ENCODE data around the gene VAMP5. TPM values are rescaled to one million over a fixed set of nuclear protein-coding genes. Genes with fewer than 3 reads are reported as not detected.
"Not testable (repeated sequence)": the region's sequence is repeated elsewhere in the genome, so short reads cannot be mapped to it uniquely, and the experiment has no call there.

VAMP5 gene
- total RNA-seq, 2 experiments from 2014 or later = 49.7 to 51.9 TPM

GRCh38 chr2:85615413-85615728, 31.1 kb downstream of the VAMP5 start:
- intact Hi-C loops (cut with micrococcal nuclease) = loop anchor here (10.0 kb wide), 1 partner anchor 829 kb away; the partner anchor contains the start of gene KDM3A
- Mint-ChIP-seq H3K27ac (peak overlapping the region; percentile 92), H3K9me3 (no peaks in the 10 kb centered on the region), H3K36me3 (peaks cover 11% of the 10 kb centered on the region), H3K27me3 (no peaks in the 10 kb centered on the region), H3K4me3 (peak overlapping the region; percentile 96), H3K4me1 (ENCODE audit: low read depth) (peaks cover 30% of the 10 kb centered on the region)
- no peak for DNase-seq
- ChIA-PET CTCF (interaction anchor here (1.0 to 10.4 kb wide), 2 partner anchors 13 to 21 kb away, joined by 3 to 82 read pairs; no protein-coding TSS in a partner anchor), POLR2A (interaction anchor here (0.9 to 1.4 kb wide), 5 partner anchors 11 to 261 kb away, joined by 3 to 6 read pairs (median 4); partner anchors contain the start of genes ELMOD3 and RETSAT)

GRCh38 chr2:85617723-85618122, 33.5 kb downstream of the VAMP5 start:
- POLR2A ChIA-PET, DNase-seq, H3K27me3 Mint-ChIP-seq, H3K9me3 Mint-ChIP-seq: not testable (repeated sequence)
- H3K4me3 Mint-ChIP-seq = peak overlapping the region; percentile 96
- CTCF ChIA-PET = interaction anchor here (10.4 kb wide), 1 partner anchor 19 kb away, joined by 82 read pairs; no protein-coding TSS in a partner anchor
- intact Hi-C loops (cut with micrococcal nuclease) = loop anchor here (2.0 to 10.0 kb wide), 3 partner anchors 15 to 827 kb away; partner anchors contain the start of genes KDM3A and TMEM150A
- peaks cover 26% of the 10 kb centered on the region for H3K4me1 Mint-ChIP-seq (ENCODE audit: low read depth)
- H3K27ac Mint-ChIP-seq = peak overlapping the region; percentile 23
- peaks cover 16% of the 10 kb centered on the region for H3K36me3 Mint-ChIP-seq

- H3K4me1 Mint-ChIP-seq (ENCODE audit: low read depth) = peaks cover 23% of the 10 kb centered on the region
- ChIA-PET POLR2A (no interaction called here), CTCF (interaction anchor here (0.7 to 10.4 kb wide), 2 partner anchors 17 to 487 kb away, joined by 4 to 82 read pairs; partner anchors contain the start of gene PTCD3)
- no peaks in the 10 kb centered on the region for H3K27me3 Mint-ChIP-seq
- H3K36me3 Mint-ChIP-seq = peaks cover 31% of the 10 kb centered on the region
- no peaks in the 10 kb centered on the region for H3K9me3 Mint-ChIP-seq
- H3K27ac Mint-ChIP-seq = no peak overlapping the region
- no peak for DNase-seq
- H3K4me3 Mint-ChIP-seq = no peak overlapping the region
- intact Hi-C loops (cut with micrococcal nuclease) = loop anchor here (10.0 kb wide), 1 partner anchor 825 kb away; the partner anchor contains the start of gene KDM3A
These were observed 35.4 kb downstream of the VAMP5 start for GRCh38 chr2:85619617-85620016.

- H3K4me1 Mint-ChIP-seq (ENCODE audit: low read depth) = peaks cover 19% of the 10 kb centered on the region
- ChIA-PET CTCF (interaction anchor here (1.2 to 10.4 kb wide), 3 partner anchors 15 to 43 kb away, joined by 3 to 82 read pairs (median 4); no protein-coding TSS in a partner anchor), POLR2A (interaction anchor here (0.7 kb wide), 1 partner anchor 22 kb away, joined by 3 read pairs; no protein-coding TSS in a partner anchor)
- intact Hi-C loops (cut with micrococcal nuclease) = no loop called here
- H3K27me3 Mint-ChIP-seq = no peaks in the 10 kb centered on the region
- peaks cover 42% of the 10 kb centered on the region for H3K36me3 Mint-ChIP-seq
- no peak for DNase-seq
- H3K4me3 Mint-ChIP-seq = no peak overlapping the region
- no peak overlapping the region for H3K27ac Mint-ChIP-seq
- H3K9me3 Mint-ChIP-seq = no peaks in the 10 kb centered on the region
These were observed 37.1 kb downstream of the VAMP5 start for GRCh38 chr2:85621338-85621737.

DNA sequence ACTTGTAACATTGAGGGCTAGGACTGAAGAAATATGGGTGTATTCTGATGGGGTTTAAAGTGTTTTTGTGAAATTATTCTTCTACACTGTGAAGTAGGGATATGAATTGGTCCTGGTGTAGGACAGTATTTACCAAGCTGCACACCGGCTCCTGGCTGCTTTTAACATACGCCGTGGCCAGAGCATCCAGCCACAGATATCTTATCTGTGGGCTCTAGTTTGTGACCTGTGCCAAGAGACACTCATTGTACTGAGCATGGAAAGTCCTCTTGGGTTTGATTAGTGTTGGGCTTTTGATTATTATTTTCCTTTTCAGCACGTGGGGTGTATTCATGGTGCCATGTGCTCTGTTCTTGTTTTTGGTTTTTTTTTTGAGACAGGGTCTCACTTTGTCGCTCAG, 39.8 kb downstream of the VAMP5 start:
- no peak overlapping the region for H3K27ac Mint-ChIP-seq
- no peaks in the 10 kb centered on the region for H3K27me3 Mint-ChIP-seq

GRCh38 chr2:85628658-85629057, 44.4 kb downstream of the VAMP5 start:
- H3K36me3 Mint-ChIP-seq = peaks cover 53% of the 10 kb centered on the region
- POLR2A ChIA-PET = interaction anchor here (1.0 to 1.3 kb wide), 2 partner anchors 13 to 17 kb away, joined by 3 to 4 read pairs; partner anchors contain the start of genes C2orf68 and USP39
- DNase-seq = no peak
- H3K9me3 Mint-ChIP-seq = no peaks in the 10 kb centered on the region
- H3K27me3 Mint-ChIP-seq = no peaks in the 10 kb centered on the region
- CTCF ChIA-PET = interaction anchor here (1.1 to 2.9 kb wide), 2 partner anchors 9 to 13 kb away, joined by 3 to 27 read pairs; partner anchors contain the start of gene USP39
- no peak overlapping the region for H3K4me3 Mint-ChIP-seq
- H3K4me1 Mint-ChIP-seq (ENCODE audit: low read depth) = peaks cover 8% of the 10 kb centered on the region
- intact Hi-C loops (cut with micrococcal nuclease) = no loop called here
- H3K27ac Mint-ChIP-seq = peak overlapping the region; percentile 54

More for the DNA sequence above, 39.8 kb downstream of the VAMP5 start:
- peaks cover 12% of the 10 kb centered on the region for H3K4me1 Mint-ChIP-seq (ENCODE audit: low read depth)
- intact Hi-C loops (cut with micrococcal nuclease) = no loop called here
- peaks cover 53% of the 10 kb centered on the region for H3K36me3 Mint-ChIP-seq
- no peaks in the 10 kb centered on the region for H3K9me3 Mint-ChIP-seq
- POLR2A ChIA-PET = no interaction called here
- no peak for DNase-seq
- no peak overlapping the region for H3K4me3 Mint-ChIP-seq
- CTCF ChIA-PET = interaction anchor here (1.3 kb wide), 1 partner anchor 13 kb away, joined by 8 read pairs; no protein-coding TSS in a partner anchor

GRCh38 chr2:85631316-85631715, 47.1 kb downstream of the VAMP5 start:
- no peak overlapping the region for H3K27ac Mint-ChIP-seq

GRCh38 chr2:85635011-85635410, 50.8 kb downstream of the VAMP5 start:
- H3K27ac Mint-ChIP-seq = no peak overlapping the region
- H3K9me3 Mint-ChIP-seq = no peaks in the 10 kb centered on the region
- H3K27me3 Mint-ChIP-seq = no peaks in the 10 kb centered on the region
- peaks cover 5% of the 10 kb centered on the region for H3K4me1 Mint-ChIP-seq (ENCODE audit: low read depth)
- DNase-seq = no peak
- CTCF ChIA-PET = interaction anchor here (0.9 to 3.7 kb wide), 4 partner anchors 9 to 57 kb away, joined by 3 to 82 read pairs (median 14); partner anchors contain the start of gene USP39
- POLR2A ChIA-PET = no interaction called here
- intact Hi-C loops (cut with micrococcal nuclease) = no loop called here
- peaks cover 51% of the 10 kb centered on the region for H3K36me3 Mint-ChIP-seq
- H3K4me3 Mint-ChIP-seq = no peak overlapping the region

More at GRCh38 chr2:85631316-85631715, 47.1 kb downstream of the VAMP5 start:
- Mint-ChIP-seq H3K9me3 (no peaks in the 10 kb centered on the region), H3K36me3 (peaks cover 46% of the 10 kb centered on the region), H3K4me1 (ENCODE audit: low read depth) (peaks cover 8% of the 10 kb centered on the region), H3K27me3 (no peaks in the 10 kb centered on the region), H3K4me3 (no peak overlapping the region)
- intact Hi-C loops (cut with micrococcal nuclease) = no loop called here
- ChIA-PET POLR2A (no interaction called here), CTCF (interaction anchor here (1.7 kb wide), 1 partner anchor 48 kb away, joined by 5 read pairs; no protein-coding TSS in a partner anchor)
- no peak for DNase-seq

GRCh38 chr2:85635636-85636035, 51.4 kb downstream of the VAMP5 start:
- no peak for DNase-seq
- Mint-ChIP-seq H3K9me3 (no peaks in the 10 kb centered on the region), H3K4me1 (ENCODE audit: low read depth) (peaks cover 5% of the 10 kb centered on the region), H3K27me3 (no peaks in the 10 kb centered on the region), H3K27ac (no peak overlapping the region), H3K36me3 (peaks cover 51% of the 10 kb centered on the region), H3K4me3 (no peak overlapping the region)
- ChIA-PET CTCF (interaction anchor here (1.0 to 3.7 kb wide), 7 partner anchors 9 to 216 kb away, joined by 4 to 82 read pairs (median 25); partner anchors contain the start of genes SH2D6 and USP39), POLR2A (interaction anchor here (0.7 to 0.8 kb wide), 2 partner anchors 20 kb away, joined by 3 to 7 read pairs; partner anchors contain the start of gene USP39)
- intact Hi-C loops (cut with micrococcal nuclease) = no loop called here

- peak; percentile 36 for DNase-seq
- no peak overlapping the region for H3K4me3 Mint-ChIP-seq
These were observed 58.5 kb downstream of the VAMP5 start for GRCh38 chr2:85642725-85643124.

More at GRCh38 chr2:85642725-85643124, 58.5 kb downstream of the VAMP5 start:
- peaks cover 59% of the 10 kb centered on the region for H3K36me3 Mint-ChIP-seq
- ChIA-PET POLR2A (interaction anchor here (1.2 kb wide), 1 partner anchor 27 kb away, joined by 3 read pairs; the partner anchor contains the start of gene USP39), CTCF (interaction anchor here (0.7 kb wide), 1 partner anchor 171 kb away, joined by 3 read pairs; no protein-coding TSS in a partner anchor)
- H3K4me1 Mint-ChIP-seq (ENCODE audit: low read depth) = peaks cover 13% of the 10 kb centered on the region
- intact Hi-C loops (cut with micrococcal nuclease) = no loop called here
- H3K27me3 Mint-ChIP-seq = no peaks in the 10 kb centered on the region
- H3K9me3 Mint-ChIP-seq = no peaks in the 10 kb centered on the region
- peak overlapping the region; percentile 69 for H3K27ac Mint-ChIP-seq
